Muscle layer of duodenum (tissue), 2 donors: ENCODE data around the gene IFITM5.
"Not testable (repeated sequence)": the region's sequence is repeated elsewhere in the genome, so short reads cannot be mapped to it uniquely, and the experiment has no call there.

Source experiments
- H3K27ac ChIP-seq: one replicate; pipeline ENCODE4 v1.7.0; 2013; ENCODE audit warnings: mild to moderate bottlenecking, low read length
- H3K27me3 ChIP-seq: one replicate; pipeline ENCODE4 v1.7.0; 2013; ENCODE audit warnings: low read depth, mild to moderate bottlenecking, control low read depth, low read length
- H3K36me3 ChIP-seq, 2 donors: one replicate each; pipeline ENCODE4 v1.7.0; 2013; ENCODE audit warnings: low read length in 2 of 2, control low read depth in 1 of 2, mild to moderate bottlenecking in 1 of 2; ENCODE audit not compliant: insufficient read depth in 2 of 2, control insufficient read depth in 1 of 2
- H3K4me1 ChIP-seq, 2 donors: one replicate each; pipeline ENCODE4 v1.7.0; 2013; ENCODE audit warnings: low read length in 2 of 2, mild to moderate bottlenecking in 2 of 2, control low read depth in 1 of 2, moderate library complexity in 1 of 2; ENCODE audit not compliant: insufficient read depth in 2 of 2, control insufficient read depth in 1 of 2
- H3K4me3 ChIP-seq, 2 donors: one replicate each; pipeline ENCODE4 v1.7.0; 2013; ENCODE audit warnings: low read length in 2 of 2, low read depth in 1 of 2, mild to moderate bottlenecking in 1 of 2
- H3K9me3 ChIP-seq, 2 donors: one replicate each; pipeline ENCODE4 v1.7.0; 2013; ENCODE audit warnings: low read length in 2 of 2, control low read depth in 1 of 2, mild to moderate bottlenecking in 1 of 2; ENCODE audit not compliant: control insufficient read depth in 1 of 2
- donor health status: healthy.

Gene IFITM5

DNA sequence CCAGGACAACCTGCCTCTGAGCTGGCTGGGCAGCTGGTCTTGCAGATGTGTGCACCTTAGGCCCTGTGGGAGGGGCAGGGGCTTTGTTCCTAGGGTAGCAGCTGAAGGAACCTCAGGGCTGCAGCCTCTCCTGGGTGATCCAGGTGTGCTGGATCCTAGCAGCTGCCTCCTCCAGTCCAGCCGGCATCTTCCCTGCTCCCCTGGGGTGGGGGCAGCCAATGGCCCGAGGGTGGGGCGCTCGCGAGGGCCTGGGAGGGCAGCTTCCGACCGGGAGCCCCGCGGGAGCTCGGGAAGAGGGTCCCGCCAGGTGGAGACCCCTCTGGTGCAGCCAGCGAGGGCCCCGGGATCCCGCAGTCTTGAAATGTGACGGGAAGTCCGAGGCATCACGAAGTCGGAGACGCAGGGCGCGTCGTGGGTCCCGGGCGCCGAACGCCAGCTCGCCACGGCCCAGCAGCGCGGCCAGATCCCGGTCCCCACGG lies 16.2 kb upstream of the IFITM5 start:
- no peaks in the 10 kb centered on the region for H3K9me3 ChIP-seq
- H3K27ac ChIP-seq, result peak overlapping the region; percentile 43
- peaks cover 0 to 12% of the 10 kb centered on the region in 2 donors for H3K4me1 ChIP-seq
- no peaks in the 10 kb centered on the region for H3K27me3 ChIP-seq
- H3K4me3 ChIP-seq, result peak overlapping the region; percentile 69 to 78
- no peaks in the 10 kb centered on the region for H3K36me3 ChIP-seq

DNA sequence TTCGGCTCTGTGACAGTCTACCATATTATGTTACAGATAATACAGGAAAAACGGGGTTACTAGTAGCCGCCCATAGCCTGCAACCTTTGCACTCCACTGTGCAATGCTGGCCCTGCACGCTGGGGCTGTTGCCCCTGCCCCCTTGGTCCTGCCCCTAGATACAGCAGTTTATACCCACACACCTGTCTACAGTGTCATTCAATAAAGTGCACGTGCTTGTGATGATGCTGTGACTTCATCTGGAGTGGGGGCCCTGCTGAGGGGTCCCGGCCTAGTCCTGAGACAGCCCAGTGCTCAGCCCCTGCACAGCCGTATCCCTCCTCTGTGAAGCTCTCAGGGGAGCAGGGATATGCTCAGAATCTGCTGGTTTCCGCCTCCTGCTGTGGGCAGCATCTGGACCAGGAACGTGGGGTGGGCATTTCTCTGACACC lies 15.7 kb upstream of the IFITM5 start:
- H3K27ac ChIP-seq, result peak overlapping the region; percentile 43
- H3K4me1 ChIP-seq, result peaks cover 0 to 12% of the 10 kb centered on the region in 2 donors
- H3K27me3 ChIP-seq, result no peaks in the 10 kb centered on the region
- H3K36me3 ChIP-seq, result no peaks in the 10 kb centered on the region
- H3K9me3 ChIP-seq, result no peaks in the 10 kb centered on the region
- H3K4me3 ChIP-seq, result peak overlapping the region; percentile 69 to 78

- H3K27ac ChIP-seq, result peak overlapping the region; percentile 85
- H3K9me3 ChIP-seq, H3K36me3 ChIP-seq, H3K27me3 ChIP-seq: not testable (repeated sequence)
- peak overlapping the region; percentile 69 to 78 for H3K4me3 ChIP-seq
- H3K4me1 ChIP-seq, result peaks cover 0 to 14% of the 10 kb centered on the region in 2 donors
Observed at GRCh38 chr11:314554-314875, 15.2 kb upstream of the IFITM5 start.

DNA sequence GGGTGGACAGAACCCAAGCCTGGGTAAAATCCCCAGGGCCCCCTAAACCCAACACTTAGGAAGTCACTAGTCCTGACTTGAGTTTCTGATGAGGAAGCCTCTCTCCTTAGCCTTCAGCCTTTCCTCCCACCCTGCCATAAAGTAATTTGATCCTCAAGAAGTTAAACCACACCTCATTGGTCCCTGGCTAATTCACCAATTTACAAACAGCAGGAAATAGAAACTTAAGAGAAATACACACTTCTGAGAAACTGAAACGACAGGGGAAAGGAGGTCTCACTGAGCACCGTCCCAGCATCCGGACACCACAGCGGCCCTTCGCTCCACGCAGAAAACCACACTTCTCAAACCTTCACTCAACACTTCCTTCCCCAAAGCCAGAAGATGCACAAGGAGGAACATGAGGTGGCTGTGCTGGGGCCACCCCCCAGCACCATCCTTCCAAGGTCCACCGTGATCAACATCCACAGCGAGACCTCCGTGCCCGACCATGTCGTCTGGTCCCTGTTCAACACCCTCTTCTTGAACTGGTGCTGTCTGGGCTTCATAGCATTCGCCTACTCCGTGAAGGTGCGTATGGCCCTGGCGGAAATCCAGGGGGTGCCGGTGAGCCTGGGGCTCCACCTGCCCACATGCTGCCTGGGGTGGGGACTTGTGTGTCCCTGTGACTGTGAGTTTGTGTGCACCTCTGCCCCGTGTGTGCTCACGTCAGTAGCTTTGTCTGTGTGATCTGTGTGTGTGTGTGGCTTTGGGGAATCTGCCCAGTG lies 14.6 kb upstream of the IFITM5 start, which contains the start of gene IFITM1:
IFITM1 (plus strand) TSS at position 254 of the 767 bp plus-strand sequence; CDS start at position 385, 131 bp downstream.
- Histone ChIP-seq H3K4me3 (peak within 1 kb of the TSS; percentile 69 to 78), H3K27ac (peak within 1 kb of the TSS; percentile 85), H3K4me1 (peaks cover 0 to 19% of the 10 kb centered on the region in 2 donors), H3K27me3 (no peaks in the 10 kb centered on the region), H3K9me3 (no peaks in the 10 kb centered on the region), H3K36me3 (no peaks in the 10 kb centered on the region)

DNA sequence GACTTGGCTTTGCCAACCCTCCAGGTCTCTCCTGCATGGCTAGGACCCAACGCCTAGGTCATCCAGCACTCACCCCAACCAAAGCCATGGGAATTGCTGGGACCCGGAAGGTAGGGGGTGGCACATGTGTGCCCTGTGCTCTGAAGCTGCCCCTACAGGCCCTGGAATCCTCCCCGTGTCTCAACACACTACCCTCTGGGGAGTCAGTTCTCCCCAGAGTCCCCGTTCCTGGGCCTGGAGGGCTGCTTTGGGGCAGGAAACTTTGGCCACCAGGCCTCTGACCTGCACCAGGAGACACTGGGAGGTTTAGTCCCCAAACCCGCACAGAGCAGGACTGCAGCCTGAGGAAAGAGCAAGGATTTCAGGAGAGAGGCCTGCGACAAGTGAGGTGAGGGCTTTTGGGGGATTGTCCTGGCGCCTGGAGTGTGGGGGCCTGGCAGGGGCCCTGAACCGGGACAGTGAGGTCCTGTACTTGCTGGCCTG lies 14.0 kb upstream of the IFITM5 start:
- Histone ChIP-seq H3K27ac (peak overlapping the region; percentile 85), H3K4me3 (peak overlapping the region; percentile 69 to 78), H3K9me3 (no peaks in the 10 kb centered on the region), H3K36me3 (no peaks in the 10 kb centered on the region), H3K4me1 (peaks cover 0 to 19% of the 10 kb centered on the region in 2 donors), H3K27me3 (no peaks in the 10 kb centered on the region)

GRCh38 chr11:312092-312816 lies 12.9 kb upstream of the IFITM5 start:
- no peaks in the 10 kb centered on the region for H3K36me3 ChIP-seq
- H3K27ac ChIP-seq, result peak overlapping the region; percentile 85
- no peaks in the 10 kb centered on the region for H3K9me3 ChIP-seq
- no peaks in the 10 kb centered on the region for H3K27me3 ChIP-seq
- peak overlapping the region in 1 of 2 donors; percentile 30 for H3K4me3 ChIP-seq
- peaks cover under 1 to 19% of the 10 kb centered on the region in 2 donors for H3K4me1 ChIP-seq

GRCh38 chr11:311013-311748 lies 11.9 kb upstream of the IFITM5 start:
- peak overlapping the region in 1 of 2 donors; percentile 30 for H3K4me3 ChIP-seq
- not testable (repeated sequence) for H3K27me3 ChIP-seq, H3K36me3 ChIP-seq, H3K9me3 ChIP-seq
- peaks cover 7 to 15% of the 10 kb centered on the region in 2 donors for H3K4me1 ChIP-seq
- H3K27ac ChIP-seq, result peak overlapping the region; percentile 7

DNA sequence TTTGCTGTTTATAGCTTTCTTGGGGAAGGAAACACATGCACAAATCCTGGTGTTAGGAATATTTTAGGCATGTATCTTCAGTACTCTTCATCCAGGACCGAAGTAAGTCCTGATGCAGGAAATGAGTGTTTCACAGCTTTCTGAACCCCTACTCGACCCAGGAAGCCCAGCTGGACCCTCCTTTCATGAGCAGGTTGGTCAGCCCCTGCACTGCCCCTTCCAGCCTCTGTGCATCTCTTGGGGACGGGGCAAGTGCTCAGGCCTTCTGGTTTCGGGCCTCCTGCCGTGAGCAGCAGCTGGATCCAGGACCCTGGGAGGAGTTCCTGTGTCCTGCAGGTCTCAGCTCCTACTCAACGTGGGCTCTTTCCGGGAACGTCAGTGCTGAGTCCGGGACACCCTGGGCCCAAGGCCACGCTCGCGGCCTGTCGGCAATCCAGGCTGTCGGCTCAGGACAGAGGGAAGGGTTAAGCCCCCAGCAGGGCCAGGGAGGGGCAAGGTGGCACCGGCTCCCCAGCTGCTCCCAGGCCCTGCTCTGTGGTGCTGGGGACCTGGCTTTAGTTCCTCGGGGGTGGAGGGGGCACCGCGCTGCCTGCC lies 10.8 kb upstream of the IFITM5 start:
- not testable (repeated sequence) for H3K36me3 ChIP-seq, H3K9me3 ChIP-seq, H3K27me3 ChIP-seq
- peaks cover 7 to 19% of the 10 kb centered on the region in 2 donors for H3K4me1 ChIP-seq
- peak overlapping the region; percentile 69 for H3K27ac ChIP-seq
- H3K4me3 ChIP-seq, result peak overlapping the region; percentile 69

DNA sequence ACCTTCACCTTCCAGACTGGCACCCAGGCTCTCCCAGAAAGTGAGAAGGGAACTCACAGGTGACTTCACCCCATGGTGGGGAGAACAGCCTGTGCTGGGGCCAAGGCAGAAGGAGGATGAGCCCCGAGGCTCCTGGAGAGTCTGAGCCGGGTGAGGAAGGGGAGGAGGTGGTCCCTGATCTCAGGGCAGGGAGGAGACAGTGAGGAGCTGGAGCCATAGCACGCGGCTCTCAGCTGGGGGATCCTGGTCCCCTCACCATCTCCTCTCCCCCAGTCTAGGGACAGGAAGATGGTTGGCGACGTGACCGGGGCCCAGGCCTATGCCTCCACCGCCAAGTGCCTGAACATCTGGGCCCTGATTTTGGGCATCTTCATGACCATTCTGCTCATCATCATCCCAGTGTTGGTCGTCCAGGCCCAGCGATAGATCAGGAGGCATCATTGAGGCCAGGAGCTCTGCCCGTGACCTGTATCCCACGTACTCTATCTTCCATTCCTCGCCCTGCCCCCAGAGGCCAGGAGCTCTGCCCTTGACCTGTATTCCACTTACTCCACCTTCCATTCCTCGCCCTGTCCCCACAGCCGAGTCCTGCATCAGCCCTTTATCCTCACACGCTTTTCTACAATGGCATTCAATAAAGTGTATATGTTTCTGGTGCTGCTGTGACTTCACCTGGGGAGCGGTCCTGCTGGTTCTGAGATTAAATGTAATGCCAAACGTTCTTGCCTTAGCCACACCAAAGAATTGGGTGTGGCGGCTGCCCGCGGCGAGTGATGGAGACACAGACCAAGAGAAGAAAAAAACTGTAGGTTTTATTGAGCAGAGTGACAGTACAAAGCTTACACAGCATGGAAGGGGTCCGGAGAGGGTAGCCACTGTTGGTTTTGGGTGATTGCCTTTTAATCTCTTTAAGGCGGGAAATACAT lies 9.7 kb upstream of the IFITM5 start:
- H3K4me1 ChIP-seq, result peaks cover 7 to 26% of the 10 kb centered on the region in 2 donors

More for the DNA sequence above, 9.7 kb upstream of the IFITM5 start:
- not testable (repeated sequence) for H3K36me3 ChIP-seq, H3K9me3 ChIP-seq, H3K27me3 ChIP-seq
- H3K4me3 ChIP-seq, result peak overlapping the region; percentile 69
- peak overlapping the region; percentile 83 for H3K27ac ChIP-seq
